ENCODE results near the gene TMEM256.

TMEM256 gene

GRCh38 chr17:7356072-7356549 is 47.8 kb downstream of the TMEM256 start:
- Histone ChIP-seq H3K4me3 (no peak overlapping the region), H3K4me2 (peak overlapping the region in 8 of 11 experiments; percentile 2 to 98 (median 30); a peak in 10 of 22 replicates), H3K9me3 (replicated peaks in 1 of 11) (no peaks in the 10 kb centered on the region), H4K20me1 (peaks cover 0 to 32% (median 5%) of the 10 kb centered on the region in 11 experiments; a peak in 5 of 22 replicates), H3K27me3 (no peaks in the 10 kb centered on the region), H3K4me1 (peaks cover 27 to 45% (median 38%) of the 10 kb centered on the region in 10 experiments), H3K9ac (no peak overlapping the region), H3K36me3 (no peaks in the 10 kb centered on the region), H3K27ac (no peak overlapping the region)
- no peak for TF ChIP-seq Cebpa-rat (IDR thresholded peaks at IDR 0.05)

- H4K20me1 ChIP-seq, result peaks cover 0 to 36% (median 5%) of the 10 kb centered on the region in 11 experiments; a peak in 5 of 22 replicates
- 0 out of 22 replicates have a peak overlapping the region, but pooled peaks of 1 of the 11 experiments have one; percentile 44 for H3K9ac ChIP-seq
- H3K36me3 ChIP-seq, result no peaks in the 10 kb centered on the region
- TF ChIP-seq Cebpa-rat (IDR thresholded peaks at IDR 0.05), result no peak
- H3K4me2 ChIP-seq, result peak overlapping the region in 8 of 11 experiments; percentile 2 to 98 (median 34); a peak in 12 of 22 replicates
- no peaks in the 10 kb centered on the region for H3K9me3 ChIP-seq (replicated peaks in 1 of 11)
- no peak overlapping the region for H3K27ac ChIP-seq
- H3K27me3 ChIP-seq, result no peaks in the 10 kb centered on the region
- peaks cover 33 to 51% (median 43%) of the 10 kb centered on the region in 10 experiments for H3K4me1 ChIP-seq
- H3K4me3 ChIP-seq, result no peak overlapping the region
These were observed 48.3 kb downstream of the TMEM256 start for GRCh38 chr17:7355573-7355972.

DNA sequence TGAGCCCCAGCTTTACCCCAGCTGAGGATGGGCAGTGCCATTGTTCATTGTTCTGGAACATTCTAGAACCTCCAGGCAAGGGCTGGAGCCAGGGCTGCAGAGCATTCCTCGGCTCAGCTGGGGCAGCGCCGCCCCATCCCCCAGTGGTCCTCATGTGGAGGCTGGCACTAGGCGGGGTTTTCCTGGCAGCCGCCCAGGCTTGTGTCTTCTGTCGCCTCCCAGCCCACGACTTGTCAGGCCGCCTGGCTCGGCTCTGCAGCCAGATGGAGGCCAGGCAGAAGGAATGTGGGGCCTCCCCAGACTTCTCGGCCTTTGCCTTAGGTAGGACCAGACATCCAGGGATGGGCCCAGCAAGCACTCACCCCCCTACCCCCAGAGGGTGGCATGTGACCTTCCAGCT is 48.8 kb downstream of the TMEM256 start, which contains the start of gene TMEM95:
Gene TMEM95 (plus strand): TSS at position 104 of the 400 bp plus-strand sequence. CDS start 49 bp downstream, at position 153.
- no peaks in the 10 kb centered on the region for H3K36me3 ChIP-seq
- H3K4me2 ChIP-seq, result peak within 1 kb of the TSS; percentile 6 to 100 (median 97); a peak in 18 of 22 replicates
- H3K4me1 ChIP-seq, result peaks cover 33 to 55% (median 46%) of the 10 kb centered on the region in 10 experiments
- H4K20me1 ChIP-seq, result peaks cover 0 to 36% (median 5%) of the 10 kb centered on the region in 11 experiments; a peak in 5 of 22 replicates
- no peaks in the 10 kb centered on the region for H3K9me3 ChIP-seq (replicated peaks in 1 of 11)
- no peak within 1 kb of the TSS for H3K27ac ChIP-seq
- H3K27me3 ChIP-seq, result no peaks in the 10 kb centered on the region
- H3K4me3 ChIP-seq, result no peak within 1 kb of the TSS; a peak in 1 of 20 replicates
- H3K9ac ChIP-seq, result peak within 1 kb of the TSS in 6 of 11 experiments; percentile 11 to 84 (median 62); a peak in 4 of 22 replicates
- TF ChIP-seq Cebpa-rat (IDR thresholded peaks at IDR 0.05), result no peak

DNA sequence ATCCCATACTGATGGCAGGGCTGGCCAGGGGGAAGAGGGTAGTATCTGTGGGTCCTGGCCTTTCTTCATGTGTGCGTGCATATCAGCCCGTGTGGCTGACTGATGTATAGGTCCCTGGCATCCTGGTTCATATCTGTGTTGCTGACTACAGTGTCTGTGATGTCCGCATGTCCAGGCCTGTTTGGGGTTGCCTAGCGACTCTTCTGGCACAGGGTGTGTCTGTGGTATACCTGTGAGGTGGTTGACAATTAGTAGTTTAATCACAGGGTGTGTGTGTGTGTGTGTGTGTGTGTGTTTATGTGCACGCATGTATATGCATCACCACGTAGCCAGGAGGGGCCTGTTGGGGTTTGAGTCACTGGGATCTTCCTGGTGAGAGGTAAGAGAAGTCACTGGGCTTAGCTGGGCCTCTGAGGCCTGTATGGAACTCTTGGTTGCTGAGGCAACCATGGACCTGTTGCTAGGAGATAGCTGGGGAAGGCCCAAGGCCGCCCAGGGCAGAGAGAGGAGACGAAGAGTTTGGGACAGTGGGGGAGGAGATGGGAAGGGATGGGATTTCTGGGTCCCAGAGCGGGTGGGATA is 49.5 kb downstream of the TMEM256 start:
- peaks cover 39 to 62% (median 53%) of the 10 kb centered on the region in 10 experiments for H3K4me1 ChIP-seq
- TF ChIP-seq Cebpa-rat (IDR thresholded peaks at IDR 0.05), result no peak
- H3K4me2 ChIP-seq, result peak overlapping the region in 10 of 11 experiments; percentile 6 to 99 (median 96); a peak in 15 of 22 replicates

More for the DNA sequence above, 49.5 kb downstream of the TMEM256 start:
- Histone ChIP-seq H3K4me3 (no peak overlapping the region), H3K36me3 (no peaks in the 10 kb centered on the region), H3K9me3 (replicated peaks in 1 of 11) (no peaks in the 10 kb centered on the region), H3K27me3 (no peaks in the 10 kb centered on the region), H4K20me1 (peaks cover 0 to 41% (median 7%) of the 10 kb centered on the region in 11 experiments; a peak in 7 of 22 replicates), H3K27ac (no peak overlapping the region), H3K9ac (peak overlapping the region in 2 of 11 experiments; percentile 81 to 82; a peak in 2 of 22 replicates)
